Adipocyte (in vitro differentiated cells): ENCODE data around the gene SPG7.

Experiments used
- DNase-seq: peaks from one replicate; pipeline ENCODE4 v3.0.0-alpha.2; 2015; ENCODE audit warnings: low read depth
- H3K27me3 ChIP-seq: replicated peaks from 2 replicates; pipeline ENCODE4 v1.7.0; 2013; ENCODE audit warnings: mild to moderate bottlenecking, low read length, moderate library complexity; ENCODE audit not compliant: control insufficient read depth, insufficient read depth
- H3K36me3 ChIP-seq: 2 replicates; pipeline ENCODE4 v1.7.0; 2013; ENCODE audit warnings: low read length, mild to moderate bottlenecking, moderate library complexity; ENCODE audit not compliant: control insufficient read depth, insufficient read depth, severe bottlenecking
- H3K4me1 ChIP-seq: 2 replicates; pipeline ENCODE4 v1.7.0; 2013; ENCODE audit warnings: mild to moderate bottlenecking, low read length, moderate library complexity; ENCODE audit not compliant: control insufficient read depth, insufficient read depth
- H3K4me3 ChIP-seq: 2 replicates; pipeline ENCODE4 v1.7.0; 2013; ENCODE audit warnings: mild to moderate bottlenecking, low read length, moderate library complexity
- H3K9ac ChIP-seq: 2 replicates; pipeline ENCODE4 v1.7.0; 2013; ENCODE audit warnings: mild to moderate bottlenecking, low read length, moderate library complexity
- H3K9me3 ChIP-seq: 2 replicates; pipeline ENCODE4 v1.7.0; 2013; ENCODE audit warnings: mild to moderate bottlenecking, low read length, moderate library complexity; ENCODE audit not compliant: control insufficient read depth

Gene SPG7

DNA sequence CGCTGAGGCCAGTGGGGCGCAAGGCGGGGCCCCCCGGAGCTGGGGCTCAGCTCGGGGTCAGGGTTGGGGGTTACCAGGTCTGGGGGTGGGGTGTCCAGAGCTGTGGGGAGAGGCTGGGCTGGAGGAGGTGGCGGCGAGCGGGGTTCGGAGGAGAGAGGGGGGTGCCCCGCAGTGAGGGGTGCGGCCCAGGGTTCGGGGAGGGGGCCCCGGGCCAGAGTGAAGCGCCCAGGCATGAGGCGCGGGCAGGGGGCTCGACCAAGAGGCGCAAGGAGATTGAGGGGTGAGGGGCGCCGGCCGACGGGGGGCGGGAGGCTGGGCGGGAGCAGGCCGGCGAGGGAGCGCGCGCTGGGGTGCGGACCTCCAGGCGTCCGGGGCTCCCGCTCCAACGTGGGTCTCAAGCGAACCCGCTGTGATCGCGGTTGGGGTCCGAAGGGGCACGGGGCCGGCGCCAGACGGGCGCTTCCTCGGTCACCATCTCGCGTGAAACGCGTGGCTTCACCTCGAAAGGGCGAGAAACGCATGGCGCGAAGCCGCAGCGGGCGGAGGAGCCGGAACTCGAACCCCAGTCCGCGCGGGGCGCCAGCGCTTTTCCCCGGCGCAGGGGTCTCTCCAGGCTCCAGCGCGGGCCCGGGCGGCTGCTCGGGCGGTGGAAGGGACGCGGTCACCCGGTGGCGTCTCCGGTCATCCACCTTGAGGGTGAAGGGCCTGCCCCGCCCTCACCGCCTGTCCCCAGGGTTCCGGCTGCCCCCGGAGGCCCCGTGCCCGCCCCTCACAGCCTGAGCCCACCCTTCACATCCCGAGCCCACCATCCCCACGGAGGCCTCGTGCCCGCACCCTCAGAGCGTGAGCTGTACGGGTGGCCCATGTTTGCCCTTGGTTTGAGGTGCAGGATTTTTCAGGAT, 68.2 kb downstream of the SPG7 start:
- H3K9ac ChIP-seq, result no peak overlapping the region
- peaks cover 7% of the 10 kb centered on the region for H3K4me1 ChIP-seq
- no peak overlapping the region for H3K4me3 ChIP-seq
- H3K27me3 ChIP-seq, result peaks cover 7% of the 10 kb centered on the region
- H3K36me3 ChIP-seq, result no peaks in the 10 kb centered on the region
- DNase-seq, result no peak
- no peaks in the 10 kb centered on the region for H3K9me3 ChIP-seq

DNA sequence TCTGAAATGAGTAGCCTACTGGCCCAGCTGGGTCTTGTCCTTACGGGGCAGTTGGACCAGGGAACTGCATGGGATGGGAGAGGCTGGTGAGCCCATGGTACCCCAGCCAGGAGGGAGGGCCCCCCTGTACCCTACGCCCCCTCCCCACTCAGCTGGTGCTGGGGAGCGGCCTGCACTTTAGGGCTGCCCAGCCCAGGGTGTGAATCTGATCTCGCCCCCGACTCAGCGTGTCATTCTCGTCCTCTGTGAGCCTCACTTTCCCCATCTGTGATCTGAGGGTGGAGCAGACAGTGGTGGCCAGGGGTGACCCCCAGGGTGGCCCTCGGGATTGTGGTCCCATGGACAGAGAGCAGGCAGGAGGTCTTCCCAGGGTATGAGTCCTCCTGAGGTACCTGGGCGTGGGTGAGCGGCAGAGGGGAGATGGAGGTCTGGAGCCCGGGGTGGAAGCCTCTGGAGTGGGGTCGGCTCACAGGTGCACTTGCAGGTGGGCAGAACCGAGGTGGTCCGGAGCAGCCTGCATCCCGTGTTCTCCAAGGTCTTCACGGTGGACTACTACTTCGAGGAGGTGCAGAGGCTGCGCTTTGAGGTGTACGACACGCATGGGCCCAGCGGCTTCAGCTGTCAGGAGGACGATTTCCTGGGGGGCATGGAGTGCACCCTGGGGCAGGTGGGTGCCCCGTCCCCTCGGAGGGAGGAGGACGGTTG, 69.0 kb downstream of the SPG7 start:
- Histone ChIP-seq H3K9me3 (no peaks in the 10 kb centered on the region), H3K27me3 (no peaks in the 10 kb centered on the region), H3K4me1 (peaks cover 15% of the 10 kb centered on the region), H3K9ac (no peak overlapping the region), H3K36me3 (no peaks in the 10 kb centered on the region), H3K4me3 (no peak overlapping the region)
- no peak for DNase-seq

DNA sequence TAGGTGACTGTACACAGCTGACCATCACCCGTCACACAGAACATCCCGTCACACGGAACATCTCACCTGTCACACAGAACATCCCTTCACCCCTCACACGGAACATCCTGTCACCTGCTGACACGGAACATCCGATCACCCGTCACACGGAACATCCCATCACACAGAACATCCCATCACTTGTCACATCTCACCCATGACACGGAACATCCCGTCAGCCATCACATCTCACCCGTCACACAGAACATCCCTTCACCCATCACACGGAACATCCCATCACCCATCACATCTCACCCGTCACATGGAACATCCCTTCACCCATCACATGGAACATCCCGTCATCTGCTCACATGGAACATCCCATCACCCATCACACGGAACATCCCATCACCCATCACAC, 71.1 kb downstream of the SPG7 start:
- Histone ChIP-seq H3K36me3 (no peaks in the 10 kb centered on the region), H3K9me3 (no peaks in the 10 kb centered on the region), H3K9ac (no peak overlapping the region), H3K4me3 (no peak overlapping the region), H3K27me3 (no peaks in the 10 kb centered on the region), H3K4me1 (peaks cover 17% of the 10 kb centered on the region)
- no peak for DNase-seq

DNA sequence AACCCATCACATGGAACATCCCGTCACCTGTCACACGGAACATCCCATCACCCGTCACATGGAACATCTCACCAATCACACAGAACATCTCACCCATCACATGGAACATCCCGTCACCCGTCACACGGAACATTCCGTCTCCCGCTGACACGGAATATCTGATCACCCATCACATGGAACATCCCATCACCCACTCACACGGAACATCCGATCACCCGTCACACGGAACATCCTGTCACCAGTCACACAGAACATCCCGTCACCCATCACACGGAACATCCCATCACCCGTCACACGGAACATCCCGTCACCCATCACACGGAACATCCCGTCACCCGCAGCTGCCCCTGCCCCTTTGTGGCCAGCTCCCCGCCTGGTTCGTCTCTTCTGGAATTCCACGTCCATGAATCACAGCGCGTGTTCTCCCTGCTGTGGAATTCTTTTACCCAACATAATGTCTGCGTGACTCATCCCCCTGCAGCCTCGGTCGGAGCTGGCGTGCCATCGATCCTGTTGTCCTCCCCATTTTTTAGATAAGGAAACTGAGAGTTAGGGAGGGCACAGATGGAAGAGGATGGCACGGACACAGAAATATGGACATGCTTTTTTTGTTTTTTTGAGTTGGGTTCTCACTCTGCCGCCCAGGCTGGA, 73.0 kb downstream of the SPG7 start:
- Histone ChIP-seq H3K9me3 (no peaks in the 10 kb centered on the region), H3K4me1 (peaks cover 15% of the 10 kb centered on the region), H3K36me3 (no peaks in the 10 kb centered on the region), H3K27me3 (no peaks in the 10 kb centered on the region), H3K4me3 (no peak overlapping the region), H3K9ac (no peak overlapping the region)
- DNase-seq, result peak; percentile 99

DNA sequence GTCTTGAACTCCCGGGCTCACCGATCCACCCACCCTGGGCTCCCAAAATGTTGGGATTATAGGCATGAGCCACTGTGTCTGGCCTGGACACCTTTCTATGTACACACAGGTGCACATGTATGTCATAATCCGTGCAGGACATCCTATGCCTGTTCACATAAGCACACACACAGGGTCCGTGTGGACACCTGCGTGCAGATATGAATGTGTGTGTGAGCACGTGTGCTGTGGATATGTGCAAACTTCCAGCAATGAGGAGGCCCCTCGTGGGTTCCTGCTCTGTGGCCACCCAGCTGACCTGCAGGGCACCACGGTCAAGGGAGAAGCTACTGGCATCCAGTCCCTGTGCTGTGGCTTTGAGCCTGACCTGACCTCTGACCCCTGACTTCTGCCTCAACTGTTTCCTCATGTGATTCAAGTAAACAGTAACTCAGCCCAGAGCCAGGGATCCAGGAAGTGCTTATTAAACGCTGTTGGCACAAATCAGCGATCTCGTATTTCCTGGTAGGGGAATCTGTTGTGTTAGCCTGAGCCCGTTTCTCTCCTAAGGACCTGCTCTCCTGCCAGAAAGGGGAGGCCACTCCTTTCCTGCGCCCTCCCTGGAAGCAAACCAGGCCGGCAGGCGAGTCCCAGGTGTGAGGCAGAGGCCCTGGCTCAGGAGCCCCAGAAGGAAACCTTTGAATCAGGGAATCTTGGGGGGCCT, 73.8 kb downstream of the SPG7 start:
- H3K9me3 ChIP-seq, result no peaks in the 10 kb centered on the region
- DNase-seq, result peak; percentile 53

DNA sequence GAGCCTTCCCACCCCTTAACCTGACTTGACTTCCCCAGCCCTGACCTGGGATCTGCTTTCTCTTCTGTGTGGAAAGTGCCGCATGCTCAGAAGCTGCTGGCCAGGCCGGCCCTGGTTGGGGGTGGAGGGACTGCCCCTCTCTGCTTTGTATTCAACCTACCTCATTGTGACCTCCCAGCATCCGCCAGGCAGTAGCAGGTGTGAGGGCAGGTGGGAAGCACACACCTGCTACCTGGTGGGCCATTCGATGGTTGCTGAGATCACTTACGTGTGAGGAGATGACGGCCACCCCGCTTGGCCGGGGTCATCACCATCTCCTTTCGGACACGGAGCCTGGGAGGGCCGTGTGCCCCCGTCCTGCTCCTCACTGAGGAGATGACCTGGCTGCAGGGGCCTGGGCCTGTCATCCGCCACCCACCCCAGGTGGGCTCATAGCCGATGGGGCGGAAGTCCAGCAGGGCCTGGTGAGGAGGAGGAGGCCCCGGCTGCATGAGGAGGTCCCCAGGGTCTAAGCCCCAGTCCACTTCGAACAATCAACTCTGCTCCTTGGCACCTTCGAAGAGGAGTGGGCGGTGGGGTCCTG, 74.5 kb downstream of the SPG7 start:
- Histone ChIP-seq H3K9me3 (no peaks in the 10 kb centered on the region), H3K4me1 (peaks cover 15% of the 10 kb centered on the region), H3K27me3 (no peaks in the 10 kb centered on the region), H3K36me3 (no peaks in the 10 kb centered on the region), H3K4me3 (no peak overlapping the region), H3K9ac (no peak overlapping the region)
- DNase-seq, result no peak

More for the DNA sequence above, 73.8 kb downstream of the SPG7 start:
- Histone ChIP-seq H3K4me3 (no peak overlapping the region), H3K27me3 (no peaks in the 10 kb centered on the region), H3K9ac (no peak overlapping the region), H3K4me1 (peaks cover 15% of the 10 kb centered on the region), H3K36me3 (no peaks in the 10 kb centered on the region)

DNA sequence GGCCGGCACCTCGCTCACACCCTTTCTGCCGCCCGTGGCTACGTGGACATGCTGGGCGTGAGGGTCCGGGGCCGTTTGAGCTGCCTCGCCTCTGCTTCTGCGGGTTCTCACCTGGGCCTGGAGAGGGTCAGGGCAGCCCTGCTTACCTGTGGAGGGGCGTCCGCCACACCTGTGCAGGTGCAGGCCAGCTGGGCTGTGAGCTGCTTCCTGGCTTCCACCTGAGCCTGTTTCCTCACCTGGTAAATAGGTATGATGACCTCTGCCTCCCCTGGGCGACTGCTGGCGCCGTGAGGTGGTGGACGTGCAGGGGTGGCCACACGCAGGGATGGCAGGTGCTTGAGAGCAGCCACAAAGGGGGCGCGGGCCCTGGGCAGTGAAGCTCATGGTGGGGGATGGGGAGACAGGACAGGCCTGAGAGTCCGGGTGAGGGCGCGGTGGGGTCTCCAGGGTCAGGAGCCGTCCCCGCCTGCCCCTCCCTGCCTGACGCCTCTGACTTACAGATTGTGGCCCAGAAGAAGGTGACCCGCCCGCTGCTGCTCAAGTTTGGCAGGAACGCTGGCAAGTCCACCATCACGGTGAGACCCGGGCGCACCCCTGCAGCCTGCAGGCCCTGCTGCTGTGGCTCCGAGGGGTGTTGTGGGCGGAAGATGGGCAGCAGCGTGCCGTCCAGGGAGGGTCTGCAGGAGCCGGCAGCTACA, 75.1 kb downstream of the SPG7 start:
- Histone ChIP-seq H3K9me3 (no peaks in the 10 kb centered on the region), H3K27me3 (no peaks in the 10 kb centered on the region), H3K4me1 (peaks cover 15% of the 10 kb centered on the region), H3K9ac (no peak overlapping the region), H3K4me3 (no peak overlapping the region), H3K36me3 (no peaks in the 10 kb centered on the region)
- no peak for DNase-seq

DNA sequence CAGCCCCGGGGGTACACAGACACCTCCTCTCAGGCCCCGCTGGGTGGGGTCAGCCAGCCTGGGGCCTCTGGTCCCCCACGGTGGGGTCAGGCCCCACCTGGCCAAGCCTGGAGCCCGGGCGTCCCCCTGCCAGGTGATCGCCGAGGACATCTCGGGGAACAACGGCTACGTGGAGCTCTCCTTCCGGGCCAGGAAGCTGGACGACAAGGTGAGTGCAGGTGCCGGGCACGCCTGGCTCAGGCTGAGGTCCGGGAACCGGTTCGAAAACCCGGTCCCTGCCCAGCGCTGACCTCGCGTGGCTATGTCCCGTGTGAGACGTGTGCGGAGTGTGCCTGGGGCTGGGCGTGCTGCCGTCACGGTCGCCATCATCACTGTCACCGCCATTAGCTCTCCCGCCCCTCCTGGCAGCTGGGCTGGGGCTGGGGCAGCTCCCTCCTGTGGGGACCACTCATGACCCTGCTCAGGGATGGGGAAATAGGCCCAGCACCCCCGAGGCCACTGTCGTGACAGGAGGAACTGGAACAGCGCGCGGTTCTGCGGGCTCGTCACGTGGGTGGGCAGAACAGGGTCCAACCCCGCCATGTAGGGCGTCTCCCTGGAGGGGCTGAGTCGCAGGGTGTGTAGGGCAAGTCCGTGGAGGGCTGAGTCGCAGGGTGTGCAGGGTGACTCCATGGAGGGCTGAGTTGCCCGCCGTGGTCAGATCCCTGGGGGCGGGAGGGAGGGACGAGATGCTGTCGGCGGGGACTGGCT, 75.9 kb downstream of the SPG7 start:
- H3K9me3 ChIP-seq, result no peaks in the 10 kb centered on the region
- DNase-seq, result no peak
- peaks cover 15% of the 10 kb centered on the region for H3K4me1 ChIP-seq
- H3K27me3 ChIP-seq, result no peaks in the 10 kb centered on the region
- H3K9ac ChIP-seq, result no peak overlapping the region
- H3K36me3 ChIP-seq, result no peaks in the 10 kb centered on the region
- H3K4me3 ChIP-seq, result no peak overlapping the region

DNA sequence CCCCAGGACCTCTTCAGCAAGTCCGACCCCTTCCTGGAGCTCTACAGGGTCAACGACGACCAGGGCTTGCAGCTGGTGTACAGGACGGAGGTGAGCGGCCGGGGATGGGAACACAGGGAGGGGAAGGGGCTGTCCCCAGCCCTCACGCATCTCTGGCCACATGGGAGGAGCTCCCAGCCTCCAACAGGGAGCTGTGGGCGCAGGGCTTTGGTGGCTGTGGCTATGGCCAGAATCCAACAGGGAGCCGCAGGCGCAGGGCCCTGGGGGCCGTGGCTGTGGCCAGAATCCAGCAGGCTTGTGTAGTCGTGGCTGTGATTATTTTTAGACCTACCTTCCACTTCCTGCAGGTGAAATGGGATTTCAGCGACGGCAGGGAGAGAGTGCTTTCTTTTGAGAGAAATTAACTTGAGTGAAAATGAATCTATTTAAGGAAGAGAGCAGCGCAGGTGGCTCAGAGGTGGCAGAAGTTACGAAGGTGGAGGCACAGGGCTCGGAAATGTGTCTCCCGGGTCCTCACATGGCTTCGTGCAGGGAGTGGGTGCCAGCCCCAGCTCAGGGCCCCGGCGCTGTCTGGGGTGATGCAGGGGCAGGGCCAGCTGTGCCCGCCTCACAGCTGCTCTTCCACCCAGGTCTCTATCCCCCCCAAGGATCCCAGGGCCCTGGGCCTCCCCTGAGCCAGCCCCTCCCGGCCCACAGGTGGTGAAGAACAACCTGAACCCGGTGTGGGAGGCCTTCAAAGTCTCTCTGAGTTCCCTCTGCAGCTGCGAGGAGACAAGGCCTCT, 76.8 kb downstream of the SPG7 start:
- Histone ChIP-seq H3K9ac (no peak overlapping the region), H3K4me3 (no peak overlapping the region), H3K9me3 (no peaks in the 10 kb centered on the region), H3K36me3 (no peaks in the 10 kb centered on the region), H3K27me3 (no peaks in the 10 kb centered on the region), H3K4me1 (peaks cover 15% of the 10 kb centered on the region)
- no peak for DNase-seq
